ENCODE data around the gene MYO15B. TPM values are rescaled to one million over a fixed set of nuclear protein-coding genes. Genes with fewer than 3 reads are reported as not detected.
A peak's percentile ranks its signal among the peaks of the same experiment; 100 is the strongest.

MYO15B gene
- total RNA-seq, 1 donor from 2014 or later: 337 TPM

DNA sequence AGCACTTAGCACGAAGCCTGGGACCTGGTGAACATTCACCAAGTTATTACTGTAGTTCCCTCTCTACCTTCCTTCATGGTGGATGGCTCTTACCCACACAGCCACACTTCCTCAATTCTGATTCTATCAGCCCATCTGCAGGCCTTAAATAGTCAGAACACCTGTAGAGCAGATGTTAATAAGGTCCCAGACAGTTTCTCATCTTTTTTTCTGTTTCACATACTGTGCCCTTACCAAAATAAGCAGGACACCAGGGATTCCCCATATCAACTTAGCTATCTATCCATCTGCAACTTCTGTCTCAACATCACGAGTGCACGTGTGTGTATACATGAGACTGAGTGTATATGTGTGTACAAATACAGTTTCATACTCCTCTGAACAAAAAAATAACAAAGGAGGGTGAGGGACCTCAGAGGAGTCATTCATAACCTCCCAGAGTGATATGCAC, 76.5 kb downstream of the MYO15B start:
- no peak overlapping the region for H3K4me3 Mint-ChIP-seq (ENCODE audit: low read depth)
- peaks cover 9% of the 10 kb centered on the region for H3K4me1 Mint-ChIP-seq (ENCODE audit: low read depth)
- TF ChIP-seq, protein P1, sequence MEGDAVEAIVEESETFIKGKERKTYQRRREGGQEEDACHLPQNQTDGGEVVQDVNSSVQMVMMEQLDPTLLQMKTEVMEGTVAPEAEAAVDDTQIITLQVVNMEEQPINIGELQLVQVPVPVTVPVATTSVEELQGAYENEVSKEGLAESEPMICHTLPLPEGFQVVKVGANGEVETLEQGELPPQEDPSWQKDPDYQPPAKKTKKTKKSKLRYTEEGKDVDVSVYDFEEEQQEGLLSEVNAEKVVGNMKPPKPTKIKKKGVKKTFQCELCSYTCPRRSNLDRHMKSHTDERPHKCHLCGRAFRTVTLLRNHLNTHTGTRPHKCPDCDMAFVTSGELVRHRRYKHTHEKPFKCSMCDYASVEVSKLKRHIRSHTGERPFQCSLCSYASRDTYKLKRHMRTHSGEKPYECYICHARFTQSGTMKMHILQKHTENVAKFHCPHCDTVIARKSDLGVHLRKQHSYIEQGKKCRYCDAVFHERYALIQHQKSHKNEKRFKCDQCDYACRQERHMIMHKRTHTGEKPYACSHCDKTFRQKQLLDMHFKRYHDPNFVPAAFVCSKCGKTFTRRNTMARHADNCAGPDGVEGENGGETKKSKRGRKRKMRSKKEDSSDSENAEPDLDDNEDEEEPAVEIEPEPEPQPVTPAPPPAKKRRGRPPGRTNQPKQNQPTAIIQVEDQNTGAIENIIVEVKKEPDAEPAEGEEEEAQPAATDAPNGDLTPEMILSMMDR (IDR thresholded peaks at IDR 0.05; ENCODE audit: unreplicated experiment): no peak
- no peak for DNase-seq (ENCODE audit: low spot score, unreplicated experiment)
- peaks cover 6% of the 10 kb centered on the region for H3K36me3 Mint-ChIP-seq (ENCODE audit: insufficient read depth)
- no peak overlapping the region for H3K27ac Mint-ChIP-seq
- H3K27me3 Mint-ChIP-seq: no peaks in the 10 kb centered on the region
- no peaks in the 10 kb centered on the region for H3K9me3 Mint-ChIP-seq (ENCODE audit: low read depth)

DNA sequence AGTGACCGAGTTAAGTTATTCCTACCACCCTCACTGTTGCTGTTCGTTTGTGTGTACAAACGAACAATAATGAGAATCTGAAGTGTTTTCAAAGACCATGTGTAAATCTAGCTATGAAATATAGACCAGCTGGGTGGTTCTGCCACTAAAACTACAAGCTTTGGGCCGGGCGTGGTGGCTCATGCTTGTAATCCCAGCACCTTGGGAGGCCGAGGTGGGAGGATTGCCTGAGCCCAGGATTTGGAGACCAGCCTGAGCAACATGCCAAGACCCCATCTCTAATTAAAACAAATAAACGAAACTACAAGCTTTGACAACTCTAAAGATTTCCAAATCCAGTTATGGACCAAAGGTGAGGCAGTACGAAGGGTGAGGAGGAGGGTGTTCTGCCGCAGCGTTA, 78.4 kb downstream of the MYO15B start:
- Mint-ChIP-seq H3K27ac (peak overlapping the region; percentile 16), H3K4me3 (ENCODE audit: low read depth) (peak overlapping the region; percentile 67), H3K36me3 (ENCODE audit: insufficient read depth) (peaks cover 10% of the 10 kb centered on the region), H3K27me3 (no peaks in the 10 kb centered on the region), H3K4me1 (ENCODE audit: low read depth) (peaks cover 9% of the 10 kb centered on the region), H3K9me3 (ENCODE audit: low read depth) (no peaks in the 10 kb centered on the region)
- DNase-seq (ENCODE audit: low spot score, unreplicated experiment): no peak
- TF ChIP-seq, protein P1 (IDR thresholded peaks at IDR 0.05; ENCODE audit: unreplicated experiment): no peak

DNA sequence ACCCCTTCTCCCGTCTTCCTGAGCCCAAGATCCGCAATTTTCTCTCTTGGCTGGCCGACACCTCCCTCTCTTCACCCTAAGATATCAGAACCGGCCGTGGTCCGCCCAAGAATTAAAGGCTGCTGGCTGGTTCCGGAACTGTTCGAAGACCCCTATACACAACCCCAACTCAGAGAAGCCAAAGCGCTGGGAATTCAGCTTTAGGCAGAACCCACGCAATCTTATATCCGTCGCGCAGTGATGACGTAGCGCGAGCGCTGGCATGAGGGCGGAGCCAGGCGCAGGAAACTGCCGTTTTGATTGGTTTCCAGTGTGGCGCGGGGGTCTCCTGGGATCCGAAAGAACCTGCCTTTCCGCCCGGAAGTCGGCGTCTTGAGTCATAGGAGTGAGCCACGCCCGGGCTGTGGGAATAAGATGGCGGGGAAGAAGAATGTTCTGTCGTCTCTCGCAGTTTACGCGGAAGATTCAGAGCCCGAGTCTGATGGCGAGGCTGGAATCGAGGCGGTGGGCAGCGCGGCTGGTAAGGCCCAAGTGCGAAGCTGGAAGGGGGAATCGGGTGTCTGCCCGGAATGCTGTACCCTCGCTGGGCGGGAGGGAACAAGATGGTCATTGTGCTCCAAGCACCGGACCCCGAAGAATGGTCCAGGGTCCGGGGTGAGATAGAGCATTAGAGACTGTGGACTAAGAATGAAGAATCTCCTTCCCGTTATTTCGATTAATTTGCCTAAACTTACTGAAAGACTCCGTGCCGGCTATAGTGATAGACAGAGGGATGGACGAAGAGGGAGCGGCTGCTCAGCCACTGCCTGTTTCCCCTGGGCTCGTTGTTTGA, 79.6 kb downstream of the MYO15B start, which contains the start of the genes RECQL5 and SAP30BP:
TSS of gene RECQL5 (minus strand) at position 196 of the 832 bp plus-strand sequence. CDS start 597 bp downstream, outside the sequence.
TSS of gene SAP30BP (plus strand) at position 380 of the 832 bp plus-strand sequence. CDS start at position 415, 35 bp downstream.
- no peaks in the 10 kb centered on the region for H3K9me3 Mint-ChIP-seq (ENCODE audit: low read depth)
- peak within 1 kb of the TSS; percentile 67 for H3K4me3 Mint-ChIP-seq (ENCODE audit: low read depth)
- peak; percentile 95 for DNase-seq (ENCODE audit: low spot score, unreplicated experiment)
- H3K36me3 Mint-ChIP-seq (ENCODE audit: insufficient read depth): peaks cover 11% of the 10 kb centered on the region
- TF ChIP-seq, protein P1 (IDR thresholded peaks at IDR 0.05; ENCODE audit: unreplicated experiment): no peak
- no peaks in the 10 kb centered on the region for H3K27me3 Mint-ChIP-seq
- peak within 1 kb of the TSS; percentile 50 for H3K27ac Mint-ChIP-seq
- H3K4me1 Mint-ChIP-seq (ENCODE audit: low read depth): peaks cover 9% of the 10 kb centered on the region

DNA sequence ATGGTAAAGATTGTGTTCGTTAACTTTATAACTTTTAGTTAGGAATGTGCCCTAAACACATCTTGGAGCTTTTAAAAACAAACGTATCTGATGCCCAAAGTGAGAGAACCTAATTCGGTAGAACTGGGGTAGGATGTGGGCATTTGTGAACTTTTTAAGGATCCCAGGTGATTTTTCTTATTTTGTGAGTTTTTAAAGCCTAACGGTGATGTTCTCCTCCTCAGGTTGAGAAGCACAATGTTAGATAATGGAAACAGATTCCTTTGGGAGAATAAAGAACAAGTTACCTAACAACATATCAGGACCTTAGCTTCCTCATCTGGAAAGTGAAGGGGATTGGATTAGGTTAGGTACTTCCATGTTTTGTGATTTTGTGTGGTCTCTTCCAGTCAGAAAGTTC, 80.2 kb downstream of the MYO15B start:
- no peaks in the 10 kb centered on the region for H3K27me3 Mint-ChIP-seq
- H3K27ac Mint-ChIP-seq: no peak overlapping the region
- TF ChIP-seq, protein P1 (IDR thresholded peaks at IDR 0.05; ENCODE audit: unreplicated experiment): no peak
- H3K9me3 Mint-ChIP-seq (ENCODE audit: low read depth): no peaks in the 10 kb centered on the region
- peaks cover 9% of the 10 kb centered on the region for H3K4me1 Mint-ChIP-seq (ENCODE audit: low read depth)
- H3K36me3 Mint-ChIP-seq (ENCODE audit: insufficient read depth): peaks cover 12% of the 10 kb centered on the region
- H3K4me3 Mint-ChIP-seq (ENCODE audit: low read depth): no peak overlapping the region
- no peak for DNase-seq (ENCODE audit: low spot score, unreplicated experiment)

DNA sequence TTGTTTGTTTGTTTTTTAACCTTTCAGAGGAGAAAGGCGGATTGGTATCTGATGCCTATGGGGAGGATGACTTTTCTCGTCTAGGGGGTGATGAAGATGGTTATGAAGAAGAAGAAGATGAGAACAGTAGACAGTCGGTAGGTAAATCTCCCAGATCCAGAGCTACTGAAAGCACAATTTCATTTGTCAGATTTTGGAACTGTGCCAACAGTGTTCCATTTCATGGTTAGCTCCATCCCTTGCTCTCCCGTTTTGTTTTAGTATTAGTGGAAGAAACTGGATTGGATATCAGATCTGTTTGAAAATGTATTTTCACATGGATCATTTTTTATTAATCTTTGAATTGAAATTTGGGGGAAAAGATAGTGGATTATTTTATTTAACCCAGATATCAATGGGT, 80.9 kb downstream of the MYO15B start:
- H3K9me3 Mint-ChIP-seq (ENCODE audit: low read depth): no peaks in the 10 kb centered on the region
- no peaks in the 10 kb centered on the region for H3K27me3 Mint-ChIP-seq
- H3K27ac Mint-ChIP-seq: peak overlapping the region; percentile 50
- no peak overlapping the region for H3K4me3 Mint-ChIP-seq (ENCODE audit: low read depth)
- DNase-seq (ENCODE audit: low spot score, unreplicated experiment): no peak
- H3K4me1 Mint-ChIP-seq (ENCODE audit: low read depth): peaks cover 9% of the 10 kb centered on the region
- H3K36me3 Mint-ChIP-seq (ENCODE audit: insufficient read depth): peaks cover 14% of the 10 kb centered on the region
- TF ChIP-seq, protein P1 (IDR thresholded peaks at IDR 0.05; ENCODE audit: unreplicated experiment): no peak
